ENCODE measurements around the gene C16orf96.

C16orf96 gene

GRCh38 chr16:4525069-4525468, 31.1 kb upstream of the C16orf96 start:
- Histone ChIP-seq H3K36me3 (no peaks in the 10 kb centered on the region), H3K27ac (no peak overlapping the region), H3K4me1 (ENCODE audit: control insufficient read depth in 1 of 2, insufficient read depth in 1 of 2, low read depth in 1 of 2, low read length in 1 of 2) (peaks cover 7 to 9% of the 10 kb centered on the region in 2 experiments), H3K27me3 (no peaks in the 10 kb centered on the region), H3K4me3 (ENCODE audit: low read depth in 1 of 2, low read length in 1 of 2) (no peak overlapping the region), H3K9me3 (no peaks in the 10 kb centered on the region)
- no peak for TF ChIP-seq CTCF (IDR thresholded peaks at IDR 0.05)

GRCh38 chr16:4525634-4526277, 30.4 kb upstream of the C16orf96 start:
- no peak overlapping the region for H3K27ac ChIP-seq
- H3K9me3 ChIP-seq = no peaks in the 10 kb centered on the region
- no peaks in the 10 kb centered on the region for H3K27me3 ChIP-seq
- H3K4me1 ChIP-seq (ENCODE audit: control insufficient read depth in 1 of 2, insufficient read depth in 1 of 2, low read depth in 1 of 2, low read length in 1 of 2) = peaks cover 7 to 9% of the 10 kb centered on the region in 2 experiments
- no peak overlapping the region for H3K4me3 ChIP-seq (ENCODE audit: low read depth in 1 of 2, low read length in 1 of 2)
- H3K36me3 ChIP-seq = no peaks in the 10 kb centered on the region
- no peak for TF ChIP-seq CTCF (IDR thresholded peaks at IDR 0.05)

- H3K4me3 ChIP-seq (ENCODE audit: low read depth in 1 of 2, low read length in 1 of 2) = no peak overlapping the region
- no peaks in the 10 kb centered on the region for H3K27me3 ChIP-seq
- no peak for TF ChIP-seq CTCF (IDR thresholded peaks at IDR 0.05)
- H3K36me3 ChIP-seq = no peaks in the 10 kb centered on the region
- peaks cover 0 to 3% of the 10 kb centered on the region in 2 experiments for H3K4me1 ChIP-seq (ENCODE audit: control insufficient read depth in 1 of 2, insufficient read depth in 1 of 2, low read depth in 1 of 2, low read length in 1 of 2)
- H3K9me3 ChIP-seq = no peaks in the 10 kb centered on the region
- no peak overlapping the region for H3K27ac ChIP-seq
Measured at GRCh38 chr16:4529085-4530060, 26.8 kb upstream of the C16orf96 start.

GRCh38 chr16:4531811-4532210, 24.3 kb upstream of the C16orf96 start:
- Histone ChIP-seq H3K9me3 (no peaks in the 10 kb centered on the region), H3K4me1 (ENCODE audit: control insufficient read depth in 1 of 2, insufficient read depth in 1 of 2, low read depth in 1 of 2, low read length in 1 of 2) (peaks cover 0 to 3% of the 10 kb centered on the region in 2 experiments), H3K36me3 (no peaks in the 10 kb centered on the region), H3K27ac (no peak overlapping the region), H3K27me3 (peaks cover 12% of the 10 kb centered on the region), H3K4me3 (ENCODE audit: low read depth in 1 of 2, low read length in 1 of 2) (no peak overlapping the region)
- TF ChIP-seq CTCF (IDR thresholded peaks at IDR 0.05) = no peak

GRCh38 chr16:4532238-4532637, 23.9 kb upstream of the C16orf96 start:
- Histone ChIP-seq H3K4me1 (ENCODE audit: control insufficient read depth in 1 of 2, insufficient read depth in 1 of 2, low read depth in 1 of 2, low read length in 1 of 2) (peaks cover 0 to 1% of the 10 kb centered on the region in 2 experiments), H3K27ac (no peak overlapping the region), H3K4me3 (ENCODE audit: low read depth in 1 of 2, low read length in 1 of 2) (no peak overlapping the region), H3K36me3 (no peaks in the 10 kb centered on the region), H3K27me3 (peaks cover 16% of the 10 kb centered on the region), H3K9me3 (no peaks in the 10 kb centered on the region)
- TF ChIP-seq CTCF (IDR thresholded peaks at IDR 0.05) = no peak
